Peyer's patch (tissue), 4 donors: Measurements from ENCODE around the gene MYLK.
A peak's percentile ranks its signal among the peaks of the same experiment; 100 is the strongest.

Experiments used
- POLR2A ChIP-seq, 2 donors: fragments of 450-650 bp; IDR thresholded peaks; one replicate each; pipeline ENCODE4 v1.5.1; 2017; ENCODE audit warnings: antibody characterized with exemption in 2 of 2, mild to moderate bottlenecking in 2 of 2, moderate library complexity in 2 of 2
- TF ChIP-seq, protein P1 (sequence below), 6 experiments: fragments of 450-650 bp in 4 of 6; fragments of 200-600 bp in 2 of 6; sonication (generic) in 1 of 6; IDR thresholded peaks; one replicate each; pipeline ENCODE4 v1.5.1; 2017 to 2019; ENCODE audit warnings: antibody characterized with exemption in 6 of 6, mild to moderate bottlenecking in 3 of 6, moderate library complexity in 1 of 6

DNA sequence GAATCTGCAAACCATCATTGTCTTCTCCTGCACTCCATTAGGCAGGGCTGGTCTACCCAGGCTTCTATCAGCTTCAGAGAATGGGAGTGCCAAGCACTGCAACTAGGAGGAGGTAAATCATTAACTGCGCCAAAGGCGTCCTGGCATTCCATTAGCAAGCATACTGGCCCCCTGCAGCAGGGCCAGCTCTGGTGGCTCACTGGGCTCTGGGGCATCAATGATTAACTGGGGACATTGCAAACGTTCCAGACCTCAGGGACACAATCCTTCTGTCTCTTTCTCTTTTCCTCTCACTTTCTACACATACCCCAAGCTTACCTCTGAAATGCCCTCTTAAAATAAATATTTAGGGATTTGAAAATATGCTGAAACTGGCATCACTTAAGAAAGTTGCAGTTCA lies 129.0 kb downstream of the MYLK start:
- TF ChIP-seq, protein P1, sequence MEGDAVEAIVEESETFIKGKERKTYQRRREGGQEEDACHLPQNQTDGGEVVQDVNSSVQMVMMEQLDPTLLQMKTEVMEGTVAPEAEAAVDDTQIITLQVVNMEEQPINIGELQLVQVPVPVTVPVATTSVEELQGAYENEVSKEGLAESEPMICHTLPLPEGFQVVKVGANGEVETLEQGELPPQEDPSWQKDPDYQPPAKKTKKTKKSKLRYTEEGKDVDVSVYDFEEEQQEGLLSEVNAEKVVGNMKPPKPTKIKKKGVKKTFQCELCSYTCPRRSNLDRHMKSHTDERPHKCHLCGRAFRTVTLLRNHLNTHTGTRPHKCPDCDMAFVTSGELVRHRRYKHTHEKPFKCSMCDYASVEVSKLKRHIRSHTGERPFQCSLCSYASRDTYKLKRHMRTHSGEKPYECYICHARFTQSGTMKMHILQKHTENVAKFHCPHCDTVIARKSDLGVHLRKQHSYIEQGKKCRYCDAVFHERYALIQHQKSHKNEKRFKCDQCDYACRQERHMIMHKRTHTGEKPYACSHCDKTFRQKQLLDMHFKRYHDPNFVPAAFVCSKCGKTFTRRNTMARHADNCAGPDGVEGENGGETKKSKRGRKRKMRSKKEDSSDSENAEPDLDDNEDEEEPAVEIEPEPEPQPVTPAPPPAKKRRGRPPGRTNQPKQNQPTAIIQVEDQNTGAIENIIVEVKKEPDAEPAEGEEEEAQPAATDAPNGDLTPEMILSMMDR (IDR thresholded peaks at IDR 0.05): peak in 2 of 6 experiments; percentile 30 to 38
- TF ChIP-seq POLR2A (IDR thresholded peaks at IDR 0.05): no peak
